ENCODE data around the gene ITPKB. TPM values are rescaled to one million over a fixed set of nuclear protein-coding genes. Genes with fewer than 3 reads are reported as not detected.

The ITPKB gene
- total RNA-seq, 1 donor from 2014 or later = 1.6 TPM

GRCh38 chr1:226766565-226766964 is 27.5 kb upstream of the ITPKB start:
- Mint-ChIP-seq H3K27ac (no peak overlapping the region), H3K4me1 (peaks cover 10% of the 10 kb centered on the region), H3K4me3 (no peak overlapping the region), H3K36me3 (no peaks in the 10 kb centered on the region), H3K27me3 (ENCODE audit: insufficient read depth, low read depth) (peaks cover 2% of the 10 kb centered on the region), H3K9me3 (no peaks in the 10 kb centered on the region)
- no peak for TF ChIP-seq EZH2phosphoT487 (IDR thresholded peaks at IDR 0.05)
- no peak for DNase-seq (ENCODE audit: low spot score)
- H2AFZ ChIP-seq (replicated peaks) = no peak overlapping the region
- H3K9me3 ChIP-seq (ENCODE audit: low read depth) = no peaks in the 10 kb centered on the region
- H3K4me2 ChIP-seq = no peak overlapping the region
- no peaks in the 10 kb centered on the region for H3K79me2 ChIP-seq (ENCODE audit: low read depth)
- no peak overlapping the region for H3K9ac ChIP-seq
- H3K27ac ChIP-seq = no peak overlapping the region
- H3K4me1 ChIP-seq = no peaks in the 10 kb centered on the region
- H4K20me1 ChIP-seq (ENCODE audit: low read depth) = no peaks in the 10 kb centered on the region
- no peak overlapping the region for H3K4me3 ChIP-seq
- H3F3A ChIP-seq (ENCODE audit: low read depth) = no peaks in the 10 kb centered on the region
- H3K27me3 ChIP-seq = no peaks in the 10 kb centered on the region
- H3K36me3 ChIP-seq = no peaks in the 10 kb centered on the region

- no peaks in the 10 kb centered on the region for H3K9me3 Mint-ChIP-seq
- Histone ChIP-seq H3K4me2 (no peak overlapping the region), H3K4me3 (no peak overlapping the region), H3K4me1 (no peaks in the 10 kb centered on the region), H3K9ac (no peak overlapping the region), H3F3A (ENCODE audit: low read depth) (no peaks in the 10 kb centered on the region), H3K27ac (no peak overlapping the region), H4K20me1 (ENCODE audit: low read depth) (no peaks in the 10 kb centered on the region), H3K79me2 (ENCODE audit: low read depth) (no peaks in the 10 kb centered on the region), H2AFZ (replicated peaks) (no peak overlapping the region), H3K9me3 (ENCODE audit: low read depth) (no peaks in the 10 kb centered on the region), H3K36me3 (no peaks in the 10 kb centered on the region), H3K27me3 (no peaks in the 10 kb centered on the region)
- H3K4me3 Mint-ChIP-seq = no peak overlapping the region
- TF ChIP-seq CTCF (IDR thresholded peaks at IDR 0.05) (no peak), EZH2phosphoT487 (IDR thresholded peaks at IDR 0.05) (no peak), EZH2 (IDR thresholded peaks at IDR 0.05) (no peak)
- peaks cover 10% of the 10 kb centered on the region for H3K4me1 Mint-ChIP-seq
- DNase-seq (ENCODE audit: low spot score) = no peak
- no peak overlapping the region for H3K27ac Mint-ChIP-seq
- no peaks in the 10 kb centered on the region for H3K36me3 Mint-ChIP-seq
- H3K27me3 Mint-ChIP-seq (ENCODE audit: insufficient read depth, low read depth) = no peaks in the 10 kb centered on the region
These were observed 25.5 kb upstream of the ITPKB start for GRCh38 chr1:226764533-226764932.

GRCh38 chr1:226763905-226764264 is 24.8 kb upstream of the ITPKB start:
- no peaks in the 10 kb centered on the region for H4K20me1 ChIP-seq (ENCODE audit: low read depth)
- H3K4me2 ChIP-seq = no peak overlapping the region
- H3K36me3 ChIP-seq = no peaks in the 10 kb centered on the region
- Mint-ChIP-seq H3K9me3 (no peaks in the 10 kb centered on the region), H3K4me1 (peaks cover 10% of the 10 kb centered on the region), H3K36me3 (no peaks in the 10 kb centered on the region), H3K27ac (no peak overlapping the region), H3K27me3 (ENCODE audit: insufficient read depth, low read depth) (no peaks in the 10 kb centered on the region), H3K4me3 (no peak overlapping the region)
- H3K79me2 ChIP-seq (ENCODE audit: low read depth) = no peaks in the 10 kb centered on the region
- no peaks in the 10 kb centered on the region for H3K9me3 ChIP-seq (ENCODE audit: low read depth)
- H3K4me3 ChIP-seq = no peak overlapping the region
- H3K4me1 ChIP-seq = no peaks in the 10 kb centered on the region
- no peaks in the 10 kb centered on the region for H3F3A ChIP-seq (ENCODE audit: low read depth)
- no peak overlapping the region for H3K9ac ChIP-seq
- no peak for DNase-seq (ENCODE audit: low spot score)
- no peaks in the 10 kb centered on the region for H3K27me3 ChIP-seq
- no peak overlapping the region for H2AFZ ChIP-seq (replicated peaks)
- no peak overlapping the region for H3K27ac ChIP-seq
- TF ChIP-seq CTCF (IDR thresholded peaks at IDR 0.05) (no peak), EZH2 (IDR thresholded peaks at IDR 0.05) (no peak), EZH2phosphoT487 (IDR thresholded peaks at IDR 0.05) (no peak)

GRCh38 chr1:226762988-226763904 is 24.2 kb upstream of the ITPKB start:
- Histone ChIP-seq H3K79me2 (ENCODE audit: low read depth) (no peaks in the 10 kb centered on the region), H3K27ac (no peak overlapping the region), H4K20me1 (ENCODE audit: low read depth) (no peaks in the 10 kb centered on the region), H3F3A (ENCODE audit: low read depth) (no peaks in the 10 kb centered on the region), H3K27me3 (no peaks in the 10 kb centered on the region), H3K9me3 (ENCODE audit: low read depth) (no peaks in the 10 kb centered on the region), H3K4me2 (no peak overlapping the region), H3K9ac (no peak overlapping the region), H2AFZ (replicated peaks) (no peak overlapping the region), H3K36me3 (no peaks in the 10 kb centered on the region), H3K4me3 (no peak overlapping the region), H3K4me1 (no peaks in the 10 kb centered on the region)
- no peak for DNase-seq (ENCODE audit: low spot score)
- Mint-ChIP-seq H3K27ac (no peak overlapping the region), H3K4me1 (peaks cover 10% of the 10 kb centered on the region), H3K27me3 (ENCODE audit: insufficient read depth, low read depth) (no peaks in the 10 kb centered on the region), H3K4me3 (no peak overlapping the region), H3K9me3 (no peaks in the 10 kb centered on the region), H3K36me3 (no peaks in the 10 kb centered on the region)
- TF ChIP-seq CTCF (IDR thresholded peaks at IDR 0.05) (no peak), EZH2 (IDR thresholded peaks at IDR 0.05) (no peak), EZH2phosphoT487 (IDR thresholded peaks at IDR 0.05) (no peak)
